GM12878 (cell line): Measurements from ENCODE around the gene SERPINE3. TPM values are rescaled to one million over a fixed set of nuclear protein-coding genes. Genes with fewer than 3 reads are reported as not detected.

Experiments used
- ASH2L ChIP-seq: fragments of 300-600, 200-600 bp; sonication (generic); IDR thresholded peaks from 2 replicates; pipeline ENCODE4 v1.6.1; 2017; ENCODE audit warnings: low read depth, mild to moderate bottlenecking, borderline replicate concordance
- CEBPB ChIP-seq, 2 experiments: fragments of 150-350 bp in 1 of 2; IDR thresholded peaks; 2 replicates each; pipeline ENCODE4 v1.6.1; 2012 to 2014; ENCODE audit warnings: low read depth in 2 of 2, low read length in 2 of 2, borderline replicate concordance in 1 of 2, inconsistent platforms in 1 of 2
- NR2C1 ChIP-seq: fragments of 450-650 bp; IDR thresholded peaks from 2 replicates; pipeline ENCODE4 v1.6.1; 2017; ENCODE audit warnings: antibody characterized with exemption, mild to moderate bottlenecking, moderate library complexity
- SIN3A ChIP-seq: IDR thresholded peaks from 2 replicates; pipeline ENCODE4 v1.6.1; 2012; ENCODE audit warnings: low read depth, low read length, improper control_type of control experiment
- STAT3 ChIP-seq: IDR thresholded peaks from 2 replicates; pipeline ENCODE4 v1.6.1; 2011; ENCODE audit warnings: low read depth, low read length, improper control_type of control experiment
- ZBED1 ChIP-seq: IDR thresholded peaks from 2 replicates; pipeline ENCODE4 v1.6.1; 2016; ENCODE audit warnings: borderline replicate concordance
- polyA plus RNA-seq, 11 experiments: library from polyadenylated mRNA; depleted of rRNA in 4 of 11; unstranded in 6 of 11; stranded (reverse) in 5 of 11; fragments of >200 nt; fragmentation: Nextera tagmentation in 4 of 11; fragmentation: Illumina TruSeq in 1 of 11; extraction: Ambion mirVana in 4 of 11; extraction: Trizol in 1 of 11; gene quantifications; 1 replicate in 1 of 11; 2 replicates in 10 of 11; pipeline versions ENCODE4 v1.2.1 to v1.2.3, GENCODE V29; 2011 to 2016; ENCODE audit warnings: inconsistent platforms in 2 of 11, missing spikeins in 2 of 11, low read depth in 1 of 11
- total RNA-seq, 4 experiments: library from RNA; depleted of rRNA in 3 of 4; stranded (reverse); fragments of >200 nt in 3 of 4; fragmentation: Illumina TruSeq in 1 of 4; extraction: Trizol in 1 of 4; gene quantifications; 2 replicates each; pipeline versions ENCODE4 v1.2.1 to v1.2.3, GENCODE V29; 2013 to 2021
- TF ChIP-seq, protein P1 (sequence below): IDR thresholded peaks from 2 replicates; pipeline ENCODE4 v1.6.1; 2012; ENCODE audit warnings: low read depth, low read length, improper control_type of control experiment
- TF ChIP-seq, protein P2 (sequence below): fragments of 450-650 bp; IDR thresholded peaks from 2 replicates; pipeline ENCODE4 v1.6.1; 2017; ENCODE audit warnings: mild to moderate bottlenecking, moderate library complexity
- TF ChIP-seq, protein P3 (sequence below): fragments of 450-650 bp; IDR thresholded peaks from 2 replicates; pipeline ENCODE4 v1.6.1; 2017; ENCODE audit warnings: low read depth, mild to moderate bottlenecking, moderate library complexity

SERPINE3 gene
- total and polyA plus RNA-seq, 10 of the 15 experiments (the other 5 are each of a cell fraction or from before 2014, with no cell fraction given), result 0.19 TPM; not detected in 9

DNA sequence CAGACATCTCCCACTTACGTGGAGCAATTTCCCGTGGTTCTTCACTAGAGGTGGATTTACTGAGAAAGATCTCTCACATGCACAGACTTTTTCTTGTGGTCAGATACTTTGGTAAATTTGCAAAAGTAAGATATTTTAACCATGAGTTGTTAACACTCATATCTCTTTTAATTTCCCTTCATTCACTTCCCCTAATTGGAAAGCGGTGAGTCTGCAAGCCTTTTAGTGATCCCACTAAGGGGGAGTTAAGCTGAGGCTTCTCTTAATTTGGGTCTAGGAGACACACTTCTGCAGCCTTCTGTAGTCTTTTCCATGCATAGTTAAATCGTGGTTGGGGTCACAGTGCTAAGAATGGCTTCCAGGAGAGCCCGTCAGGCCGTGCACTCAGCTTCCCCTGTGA is 30.7 kb upstream of the SERPINE3 start (continued):
- TF ChIP-seq, protein P1, sequence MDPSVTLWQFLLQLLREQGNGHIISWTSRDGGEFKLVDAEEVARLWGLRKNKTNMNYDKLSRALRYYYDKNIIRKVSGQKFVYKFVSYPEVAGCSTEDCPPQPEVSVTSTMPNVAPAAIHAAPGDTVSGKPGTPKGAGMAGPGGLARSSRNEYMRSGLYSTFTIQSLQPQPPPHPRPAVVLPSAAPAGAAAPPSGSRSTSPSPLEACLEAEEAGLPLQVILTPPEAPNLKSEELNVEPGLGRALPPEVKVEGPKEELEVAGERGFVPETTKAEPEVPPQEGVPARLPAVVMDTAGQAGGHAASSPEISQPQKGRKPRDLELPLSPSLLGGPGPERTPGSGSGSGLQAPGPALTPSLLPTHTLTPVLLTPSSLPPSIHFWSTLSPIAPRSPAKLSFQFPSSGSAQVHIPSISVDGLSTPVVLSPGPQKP, result no peak
- TF ChIP-seq, protein P2, sequence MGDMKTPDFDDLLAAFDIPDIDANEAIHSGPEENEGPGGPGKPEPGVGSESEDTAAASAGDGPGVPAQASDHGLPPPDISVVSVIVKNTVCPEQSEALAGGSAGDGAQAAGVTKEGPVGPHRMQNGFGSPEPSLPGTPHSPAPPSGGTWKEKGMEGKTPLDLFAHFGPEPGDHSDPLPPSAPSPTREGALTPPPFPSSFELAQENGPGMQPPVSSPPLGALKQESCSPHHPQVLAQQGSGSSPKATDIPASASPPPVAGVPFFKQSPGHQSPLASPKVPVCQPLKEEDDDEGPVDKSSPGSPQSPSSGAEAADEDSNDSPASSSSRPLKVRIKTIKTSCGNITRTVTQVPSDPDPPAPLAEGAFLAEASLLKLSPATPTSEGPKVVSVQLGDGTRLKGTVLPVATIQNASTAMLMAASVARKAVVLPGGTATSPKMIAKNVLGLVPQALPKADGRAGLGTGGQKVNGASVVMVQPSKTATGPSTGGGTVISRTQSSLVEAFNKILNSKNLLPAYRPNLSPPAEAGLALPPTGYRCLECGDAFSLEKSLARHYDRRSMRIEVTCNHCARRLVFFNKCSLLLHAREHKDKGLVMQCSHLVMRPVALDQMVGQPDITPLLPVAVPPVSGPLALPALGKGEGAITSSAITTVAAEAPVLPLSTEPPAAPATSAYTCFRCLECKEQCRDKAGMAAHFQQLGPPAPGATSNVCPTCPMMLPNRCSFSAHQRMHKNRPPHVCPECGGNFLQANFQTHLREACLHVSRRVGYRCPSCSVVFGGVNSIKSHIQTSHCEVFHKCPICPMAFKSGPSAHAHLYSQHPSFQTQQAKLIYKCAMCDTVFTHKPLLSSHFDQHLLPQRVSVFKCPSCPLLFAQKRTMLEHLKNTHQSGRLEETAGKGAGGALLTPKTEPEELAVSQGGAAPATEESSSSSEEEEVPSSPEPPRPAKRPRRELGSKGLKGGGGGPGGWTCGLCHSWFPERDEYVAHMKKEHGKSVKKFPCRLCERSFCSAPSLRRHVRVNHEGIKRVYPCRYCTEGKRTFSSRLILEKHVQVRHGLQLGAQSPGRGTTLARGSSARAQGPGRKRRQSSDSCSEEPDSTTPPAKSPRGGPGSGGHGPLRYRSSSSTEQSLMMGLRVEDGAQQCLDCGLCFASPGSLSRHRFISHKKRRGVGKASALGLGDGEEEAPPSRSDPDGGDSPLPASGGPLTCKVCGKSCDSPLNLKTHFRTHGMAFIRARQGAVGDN, result no peak
- TF ChIP-seq CEBPB (IDR thresholded peaks at IDR 0.05; ENCODE audit: borderline replicate concordance in 1 of 2, low read depth in 2 of 2, low read length in 2 of 2), result no peak
- TF ChIP-seq NR2C1, result no peak
- TF ChIP-seq SIN3A, result no peak
- TF ChIP-seq ZBED1, result no peak
- TF ChIP-seq, protein P3, sequence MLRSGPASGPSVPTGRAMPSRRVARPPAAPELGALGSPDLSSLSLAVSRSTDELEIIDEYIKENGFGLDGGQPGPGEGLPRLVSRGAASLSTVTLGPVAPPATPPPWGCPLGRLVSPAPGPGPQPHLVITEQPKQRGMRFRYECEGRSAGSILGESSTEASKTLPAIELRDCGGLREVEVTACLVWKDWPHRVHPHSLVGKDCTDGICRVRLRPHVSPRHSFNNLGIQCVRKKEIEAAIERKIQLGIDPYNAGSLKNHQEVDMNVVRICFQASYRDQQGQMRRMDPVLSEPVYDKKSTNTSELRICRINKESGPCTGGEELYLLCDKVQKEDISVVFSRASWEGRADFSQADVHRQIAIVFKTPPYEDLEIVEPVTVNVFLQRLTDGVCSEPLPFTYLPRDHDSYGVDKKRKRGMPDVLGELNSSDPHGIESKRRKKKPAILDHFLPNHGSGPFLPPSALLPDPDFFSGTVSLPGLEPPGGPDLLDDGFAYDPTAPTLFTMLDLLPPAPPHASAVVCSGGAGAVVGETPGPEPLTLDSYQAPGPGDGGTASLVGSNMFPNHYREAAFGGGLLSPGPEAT, result no peak
- no peak for TF ChIP-seq ASH2L
- no peak for TF ChIP-seq STAT3
